ENCODE results near the gene AMFR. TPM values are rescaled to one million over a fixed set of nuclear protein-coding genes. Genes with fewer than 3 reads are reported as not detected.

Gene AMFR
- total and polyA plus RNA-seq, 2 of the 13 experiments (the other 11 are each of a cell fraction or from before 2014, with no cell fraction given) = 52.9 to 108 TPM

DNA sequence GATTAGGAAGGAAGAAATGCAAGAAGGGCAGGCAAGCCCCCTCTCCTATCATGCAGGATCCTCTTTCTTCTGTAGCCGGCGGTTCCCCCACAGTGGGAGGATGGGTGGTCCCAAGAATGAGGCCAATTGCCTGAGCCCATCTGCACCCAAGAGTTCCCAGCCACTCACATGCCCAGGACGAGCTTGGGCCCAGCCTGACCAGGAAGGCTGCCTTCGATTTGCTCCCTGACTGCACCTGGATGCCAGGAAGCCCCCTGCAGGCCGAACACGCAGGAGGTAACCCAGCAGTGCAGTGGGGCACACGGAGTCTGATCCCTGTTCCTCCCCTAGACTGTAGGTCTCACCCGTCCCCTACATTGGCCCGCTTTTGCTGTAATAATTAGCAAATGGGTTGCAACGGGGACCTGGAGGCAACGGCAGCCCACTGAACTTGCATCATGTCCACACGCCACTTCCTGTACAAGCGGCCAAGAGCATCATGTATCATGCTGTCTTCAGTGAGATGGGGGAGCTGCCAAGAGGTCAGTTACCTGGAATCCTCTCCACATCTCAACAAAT, 67.5 kb downstream of the AMFR start (continued):
- TF ChIP-seq, protein P1, sequence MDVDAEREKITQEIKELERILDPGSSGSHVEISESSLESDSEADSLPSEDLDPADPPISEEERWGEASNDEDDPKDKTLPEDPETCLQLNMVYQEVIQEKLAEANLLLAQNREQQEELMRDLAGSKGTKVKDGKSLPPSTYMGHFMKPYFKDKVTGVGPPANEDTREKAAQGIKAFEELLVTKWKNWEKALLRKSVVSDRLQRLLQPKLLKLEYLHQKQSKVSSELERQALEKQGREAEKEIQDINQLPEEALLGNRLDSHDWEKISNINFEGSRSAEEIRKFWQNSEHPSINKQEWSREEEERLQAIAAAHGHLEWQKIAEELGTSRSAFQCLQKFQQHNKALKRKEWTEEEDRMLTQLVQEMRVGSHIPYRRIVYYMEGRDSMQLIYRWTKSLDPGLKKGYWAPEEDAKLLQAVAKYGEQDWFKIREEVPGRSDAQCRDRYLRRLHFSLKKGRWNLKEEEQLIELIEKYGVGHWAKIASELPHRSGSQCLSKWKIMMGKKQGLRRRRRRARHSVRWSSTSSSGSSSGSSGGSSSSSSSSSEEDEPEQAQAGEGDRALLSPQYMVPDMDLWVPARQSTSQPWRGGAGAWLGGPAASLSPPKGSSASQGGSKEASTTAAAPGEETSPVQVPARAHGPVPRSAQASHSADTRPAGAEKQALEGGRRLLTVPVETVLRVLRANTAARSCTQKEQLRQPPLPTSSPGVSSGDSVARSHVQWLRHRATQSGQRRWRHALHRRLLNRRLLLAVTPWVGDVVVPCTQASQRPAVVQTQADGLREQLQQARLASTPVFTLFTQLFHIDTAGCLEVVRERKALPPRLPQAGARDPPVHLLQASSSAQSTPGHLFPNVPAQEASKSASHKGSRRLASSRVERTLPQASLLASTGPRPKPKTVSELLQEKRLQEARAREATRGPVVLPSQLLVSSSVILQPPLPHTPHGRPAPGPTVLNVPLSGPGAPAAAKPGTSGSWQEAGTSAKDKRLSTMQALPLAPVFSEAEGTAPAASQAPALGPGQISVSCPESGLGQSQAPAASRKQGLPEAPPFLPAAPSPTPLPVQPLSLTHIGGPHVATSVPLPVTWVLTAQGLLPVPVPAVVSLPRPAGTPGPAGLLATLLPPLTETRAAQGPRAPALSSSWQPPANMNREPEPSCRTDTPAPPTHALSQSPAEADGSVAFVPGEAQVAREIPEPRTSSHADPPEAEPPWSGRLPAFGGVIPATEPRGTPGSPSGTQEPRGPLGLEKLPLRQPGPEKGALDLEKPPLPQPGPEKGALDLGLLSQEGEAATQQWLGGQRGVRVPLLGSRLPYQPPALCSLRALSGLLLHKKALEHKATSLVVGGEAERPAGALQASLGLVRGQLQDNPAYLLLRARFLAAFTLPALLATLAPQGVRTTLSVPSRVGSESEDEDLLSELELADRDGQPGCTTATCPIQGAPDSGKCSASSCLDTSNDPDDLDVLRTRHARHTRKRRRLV (CRISPR knock-in tag; IDR thresholded peaks at IDR 0.05) = 0 out of 2 replicates have a peak, but pooled peaks have one; percentile 20
- TF ChIP-seq ARID2 (CRISPR knock-in tag; IDR thresholded peaks at IDR 0.05; ENCODE audit: borderline replicate concordance) (no peak), NFAT5 (CRISPR knock-in tag; IDR thresholded peaks at IDR 0.05) (no peak), PHF21A (CRISPR knock-in tag; IDR thresholded peaks at IDR 0.05) (no peak; the same call in 1 of the 2 replicates), ZNF263 (CRISPR knock-in tag; IDR thresholded peaks at IDR 0.05) (peak; percentile 43; the same call in 1 of the 2 replicates), ZNF883 (CRISPR knock-in tag; IDR thresholded peaks at IDR 0.05; ENCODE audit: not compliant biosample characterization) (peak; percentile 50), ZNF549 (CRISPR knock-in tag; IDR thresholded peaks at IDR 0.05) (no peak), ZEB1 (IDR thresholded peaks at IDR 0.05; ENCODE audit: insufficient replicate concordance, low read depth) (peak; percentile 28), ZMAT3 (CRISPR knock-in tag; conservative IDR thresholded peaks at IDR 0.05) (0 out of 2 replicates have a peak, but pooled peaks have one; percentile 10), ZNF18 (CRISPR knock-in tag; IDR thresholded peaks at IDR 0.05; ENCODE audit: insufficient replicate concordance) (no peak), ZNF766 (CRISPR knock-in tag; IDR thresholded peaks at IDR 0.05; ENCODE audit: borderline replicate concordance) (no peak), ZNF644 (CRISPR knock-in tag; IDR thresholded peaks at IDR 0.05; ENCODE audit: low read depth) (peak; percentile 34; the same call in 1 of the 2 replicates), RCOR2 (CRISPR knock-in tag; IDR thresholded peaks at IDR 0.05) (no peak)
- TF ChIP-seq, protein P2, sequence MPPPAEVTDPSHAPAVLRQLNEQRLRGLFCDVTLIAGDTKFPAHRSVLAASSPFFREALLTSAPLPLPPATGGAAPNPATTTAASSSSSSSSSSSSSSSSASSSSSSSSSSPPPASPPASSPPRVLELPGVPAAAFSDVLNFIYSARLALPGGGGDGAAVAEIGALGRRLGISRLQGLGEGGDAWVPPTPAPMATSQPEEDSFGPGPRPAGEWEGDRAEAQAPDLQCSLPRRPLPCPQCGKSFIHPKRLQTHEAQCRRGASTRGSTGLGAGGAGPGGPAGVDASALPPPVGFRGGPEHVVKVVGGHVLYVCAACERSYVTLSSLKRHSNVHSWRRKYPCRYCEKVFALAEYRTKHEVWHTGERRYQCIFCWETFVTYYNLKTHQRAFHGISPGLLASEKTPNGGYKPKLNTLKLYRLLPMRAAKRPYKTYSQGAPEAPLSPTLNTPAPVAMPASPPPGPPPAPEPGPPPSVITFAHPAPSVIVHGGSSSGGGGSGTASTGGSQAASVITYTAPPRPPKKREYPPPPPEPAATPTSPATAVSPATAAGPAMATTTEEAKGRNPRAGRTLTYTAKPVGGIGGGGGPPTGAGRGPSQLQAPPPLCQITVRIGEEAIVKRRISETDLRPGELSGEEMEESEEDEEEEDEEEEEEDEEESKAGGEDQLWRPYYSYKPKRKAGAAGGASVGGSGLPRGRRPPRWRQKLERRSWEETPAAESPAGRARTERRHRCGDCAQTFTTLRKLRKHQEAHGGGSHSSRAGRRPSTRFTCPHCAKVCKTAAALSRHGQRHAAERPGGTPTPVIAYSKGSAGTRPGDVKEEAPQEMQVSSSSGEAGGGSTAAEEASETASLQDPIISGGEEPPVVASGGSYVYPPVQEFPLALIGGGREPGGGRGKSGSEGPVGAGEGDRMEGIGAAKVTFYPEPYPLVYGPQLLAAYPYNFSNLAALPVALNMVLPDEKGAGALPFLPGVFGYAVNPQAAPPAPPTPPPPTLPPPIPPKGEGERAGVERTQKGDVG (CRISPR knock-in tag; IDR thresholded peaks at IDR 0.05; ENCODE audit: borderline replicate concordance) = no peak
